SU-DHL-6 (cell line): ENCODE results near the gene CHKA.

Experiments used
- H2AFZ ChIP-seq: fragments of 200-600 bp; sonication (generic); 2 replicates; pipeline ENCODE4 v1.6.1; 2014; ENCODE audit warnings: low read depth, mild to moderate bottlenecking, moderate library complexity, mixed read lengths, antibody characterized with exemption, low read length; ENCODE audit not compliant: severe bottlenecking
- H3F3A ChIP-seq: fragments of 200-600 bp; shearing (Covaris generic); 2 replicates; pipeline ENCODE4 v1.6.0; 2016; ENCODE audit warnings: antibody characterized with exemption, mild to moderate bottlenecking; ENCODE audit not compliant: insufficient read depth
- H3K27ac ChIP-seq: fragments of 200-600 bp; sonication (generic); 2 replicates; pipeline ENCODE4 v1.5.1; 2016; ENCODE audit warnings: low read depth, mild to moderate bottlenecking, low read length, moderate library complexity, mixed read lengths
- H3K27me3 ChIP-seq: fragments of 200-600 bp; sonication (generic), shearing (Covaris generic); 2 replicates; pipeline ENCODE4 v1.6.0; 2014; ENCODE audit warnings: mild to moderate bottlenecking, low read length
- H3K36me3 ChIP-seq: fragments of 200-600 bp; sonication (generic); 2 replicates; pipeline ENCODE4 v1.6.1; 2014; ENCODE audit warnings: mild to moderate bottlenecking, low read length, mixed read lengths
- H3K4me2 ChIP-seq: fragments of 300-600, 200-600 bp; shearing (Covaris generic), sonication (generic); 2 replicates; pipeline ENCODE4 v1.6.0; 2014; ENCODE audit warnings: low read length, low read depth, mild to moderate bottlenecking; ENCODE audit not compliant: poor library complexity, severe bottlenecking
- H3K4me3 ChIP-seq: fragments of 200-600 bp; sonication (generic); 2 replicates; pipeline ENCODE4 v1.5.1; 2014; ENCODE audit warnings: antibody characterized with exemption, low read length, mild to moderate bottlenecking, mixed read lengths; ENCODE audit not compliant: insufficient read depth, poor library complexity, severe bottlenecking
- H3K79me2 ChIP-seq: fragments of 200-600 bp; sonication (generic); 2 replicates; pipeline ENCODE4 v1.6.1; 2014; ENCODE audit warnings: mild to moderate bottlenecking, low read length, moderate library complexity; ENCODE audit not compliant: insufficient read depth
- H3K9ac ChIP-seq: fragments of 200-600 bp; sonication (generic); 2 replicates; pipeline ENCODE4 v1.7.0; 2014; ENCODE audit warnings: mild to moderate bottlenecking, low read length
- H3K9me2 ChIP-seq: fragments of 200-600 bp; sonication (generic); replicated peaks from 2 replicates; pipeline ENCODE4 v1.6.1; 2014; ENCODE audit warnings: low read length; ENCODE audit not compliant: insufficient read depth
- H3K9me3 ChIP-seq: fragments of 200-600 bp; sonication (generic); 2 replicates; pipeline ENCODE4 v1.6.1; 2014; ENCODE audit warnings: low read length, mixed read lengths; ENCODE audit not compliant: insufficient read depth
- H4K20me1 ChIP-seq: fragments of 200-600 bp; sonication (generic); 2 replicates; pipeline ENCODE4 v1.6.1; 2014; ENCODE audit warnings: low read depth, mild to moderate bottlenecking, antibody characterized with exemption, low read length, moderate library complexity, mixed read lengths
- EZH2phosphoT487 ChIP-seq: fragments of 200-600 bp; sonication (generic), shearing (Covaris generic); conservative IDR thresholded peaks from 2 replicates; pipeline ENCODE4 v1.6.1; 2018; ENCODE audit warnings: mild to moderate bottlenecking, antibody characterized with exemption, low read length, moderate library complexity, mixed read lengths
- TF ChIP-seq, protein P1 (sequence below): fragments of 200-600 bp; sonication (generic); IDR thresholded peaks from one replicate; pipeline ENCODE4 v1.5.1; 2017; ENCODE audit warnings: antibody characterized with exemption, mild to moderate bottlenecking, low read length, moderate library complexity; ENCODE audit not compliant: insufficient read depth, poor library complexity, severe bottlenecking

CHKA gene

DNA sequence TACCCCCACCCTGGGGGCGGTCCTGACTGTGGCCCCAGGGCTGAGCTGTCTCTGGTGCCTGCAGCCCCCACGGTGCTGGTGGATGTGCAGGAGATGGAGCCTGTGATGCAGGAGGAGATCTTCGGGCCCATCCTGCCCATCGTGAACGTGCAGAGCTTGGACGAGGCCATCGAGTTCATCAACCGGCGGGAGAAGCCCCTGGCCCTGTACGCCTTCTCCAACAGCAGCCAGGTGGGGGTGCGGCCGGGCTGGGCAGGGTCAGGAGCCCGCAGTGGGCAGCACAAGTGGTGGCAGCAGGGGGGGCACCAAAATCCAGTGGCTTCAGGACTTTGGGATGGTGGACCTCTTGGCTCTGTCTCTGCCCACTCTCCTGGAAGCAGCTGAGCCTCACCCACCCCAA lies 98.7 kb downstream of the CHKA start:
- Histone ChIP-seq H3K79me2 (no peaks in the 10 kb centered on the region), H3F3A (no peaks in the 10 kb centered on the region; the same call in 1 of the 2 replicates), H3K27ac (no peak overlapping the region), H4K20me1 (no peaks in the 10 kb centered on the region), H3K4me2 (no peak overlapping the region), H3K9ac (no peak overlapping the region), H3K4me3 (no peak overlapping the region), H2AFZ (no peak overlapping the region), H3K9me3 (no peaks in the 10 kb centered on the region), H3K9me2 (no peaks in the 10 kb centered on the region), H3K27me3 (no peaks in the 10 kb centered on the region), H3K36me3 (no peaks in the 10 kb centered on the region)
- TF ChIP-seq EZH2phosphoT487, result no peak
- TF ChIP-seq, protein P1, sequence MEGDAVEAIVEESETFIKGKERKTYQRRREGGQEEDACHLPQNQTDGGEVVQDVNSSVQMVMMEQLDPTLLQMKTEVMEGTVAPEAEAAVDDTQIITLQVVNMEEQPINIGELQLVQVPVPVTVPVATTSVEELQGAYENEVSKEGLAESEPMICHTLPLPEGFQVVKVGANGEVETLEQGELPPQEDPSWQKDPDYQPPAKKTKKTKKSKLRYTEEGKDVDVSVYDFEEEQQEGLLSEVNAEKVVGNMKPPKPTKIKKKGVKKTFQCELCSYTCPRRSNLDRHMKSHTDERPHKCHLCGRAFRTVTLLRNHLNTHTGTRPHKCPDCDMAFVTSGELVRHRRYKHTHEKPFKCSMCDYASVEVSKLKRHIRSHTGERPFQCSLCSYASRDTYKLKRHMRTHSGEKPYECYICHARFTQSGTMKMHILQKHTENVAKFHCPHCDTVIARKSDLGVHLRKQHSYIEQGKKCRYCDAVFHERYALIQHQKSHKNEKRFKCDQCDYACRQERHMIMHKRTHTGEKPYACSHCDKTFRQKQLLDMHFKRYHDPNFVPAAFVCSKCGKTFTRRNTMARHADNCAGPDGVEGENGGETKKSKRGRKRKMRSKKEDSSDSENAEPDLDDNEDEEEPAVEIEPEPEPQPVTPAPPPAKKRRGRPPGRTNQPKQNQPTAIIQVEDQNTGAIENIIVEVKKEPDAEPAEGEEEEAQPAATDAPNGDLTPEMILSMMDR, result no peak

DNA sequence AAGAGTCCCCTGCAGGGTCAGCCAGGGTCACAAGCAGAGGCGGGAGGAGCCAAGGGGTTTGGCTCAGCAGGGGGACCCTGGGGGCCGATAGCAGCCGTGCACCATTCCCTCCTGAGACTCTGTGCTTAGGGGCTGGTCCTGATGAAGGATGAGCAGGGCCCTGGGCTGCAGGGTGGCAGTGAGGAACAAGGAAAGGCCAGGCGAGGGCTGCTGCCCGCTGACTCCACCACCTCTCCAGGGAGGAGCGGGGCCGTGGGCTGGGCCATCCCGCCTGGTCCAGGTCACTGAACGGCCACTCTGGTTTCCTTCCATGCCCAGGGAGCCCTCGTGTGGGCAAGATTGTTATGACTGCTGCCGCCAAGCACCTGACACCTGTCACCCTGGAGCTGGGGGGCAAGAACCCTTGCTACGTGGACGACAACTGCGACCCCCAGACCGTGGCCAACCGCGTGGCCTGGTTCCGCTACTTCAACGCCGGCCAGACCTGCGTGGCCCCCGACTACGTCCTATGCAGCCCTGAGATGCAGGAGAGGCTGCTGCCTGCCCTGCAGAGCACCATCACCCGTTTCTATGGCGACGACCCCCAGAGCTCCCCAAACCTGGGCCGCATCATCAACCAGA lies 99.9 kb downstream of the CHKA start:
- H4K20me1 ChIP-seq, result no peaks in the 10 kb centered on the region
- H3K4me3 ChIP-seq, result no peak overlapping the region
- H3K27ac ChIP-seq, result no peak overlapping the region
- TF ChIP-seq, protein P1, result no peak
- TF ChIP-seq EZH2phosphoT487, result no peak
- no peak overlapping the region for H3K4me2 ChIP-seq
- no peaks in the 10 kb centered on the region for H3K27me3 ChIP-seq
- H3K9ac ChIP-seq, result no peak overlapping the region
- no peaks in the 10 kb centered on the region for H3K36me3 ChIP-seq
- H3K79me2 ChIP-seq, result no peaks in the 10 kb centered on the region
- H2AFZ ChIP-seq, result no peak overlapping the region
- no peaks in the 10 kb centered on the region for H3K9me3 ChIP-seq
- H3F3A ChIP-seq, result no peaks in the 10 kb centered on the region; the same call in 1 of the 2 replicates
- no peaks in the 10 kb centered on the region for H3K9me2 ChIP-seq

DNA sequence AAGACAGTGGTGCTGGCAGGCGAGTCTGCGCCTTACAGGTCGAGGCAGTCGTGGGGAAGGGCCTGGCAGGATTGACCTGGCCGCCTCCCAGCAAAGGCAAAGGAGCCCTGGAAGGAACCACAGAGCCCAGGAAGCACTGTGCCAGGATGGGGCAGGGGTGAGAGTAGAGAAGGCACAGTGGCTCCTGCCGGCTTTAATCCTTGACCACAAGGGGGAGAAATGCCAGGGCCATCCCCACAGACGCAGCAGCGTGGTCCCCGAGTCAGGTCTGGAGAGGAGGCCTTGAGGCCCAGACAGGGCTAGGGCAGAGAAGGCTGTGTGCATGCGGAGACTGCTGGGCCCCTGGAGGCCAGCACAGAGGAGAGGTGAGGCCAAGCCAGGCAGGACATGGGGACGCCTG lies 100.6 kb downstream of the CHKA start:
- Histone ChIP-seq H3K9ac (no peak overlapping the region), H3K27me3 (no peaks in the 10 kb centered on the region), H3F3A (no peaks in the 10 kb centered on the region; the same call in 1 of the 2 replicates), H3K36me3 (no peaks in the 10 kb centered on the region), H3K4me3 (no peak overlapping the region), H3K4me2 (no peak overlapping the region), H3K79me2 (no peaks in the 10 kb centered on the region), H3K27ac (no peak overlapping the region), H3K9me2 (no peaks in the 10 kb centered on the region), H2AFZ (no peak overlapping the region), H4K20me1 (no peaks in the 10 kb centered on the region), H3K9me3 (no peaks in the 10 kb centered on the region)
- TF ChIP-seq, protein P1, result no peak
- no peak for TF ChIP-seq EZH2phosphoT487
